ENCODE results near the gene OCA2.

DNA sequence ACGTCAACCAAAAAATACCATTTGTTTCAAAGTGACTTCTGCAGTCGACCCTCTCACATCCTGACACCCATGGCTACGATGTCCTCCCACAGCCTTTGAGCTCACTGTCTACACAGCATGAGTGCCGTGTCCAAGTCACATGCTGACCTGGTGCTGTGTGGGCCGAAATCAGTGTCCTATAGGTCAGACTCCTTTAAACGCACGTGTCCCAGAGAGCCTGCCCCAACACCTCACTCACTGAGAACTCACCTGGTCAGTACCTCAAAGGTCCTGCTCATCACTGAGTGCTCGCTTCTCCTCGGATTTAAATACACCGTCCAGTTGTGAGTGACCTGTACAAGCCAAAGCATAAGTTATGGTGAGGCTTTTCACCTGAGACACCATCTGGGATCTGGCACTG lies 83.3 kb downstream of the OCA2 start:
- TF ChIP-seq ELF4 (CRISPR knock-in tag; IDR thresholded peaks at IDR 0.05; ENCODE audit: borderline replicate concordance) (no peak), GABPB1 (CRISPR knock-in tag; IDR thresholded peaks at IDR 0.05) (no peak), ZNF607 (CRISPR knock-in tag; IDR thresholded peaks at IDR 0.05; ENCODE audit: borderline replicate concordance) (no peak), U2AF2 (IDR thresholded peaks at IDR 0.05; ENCODE audit: low read depth, low read length) (no peak), ZNF317 (CRISPR knock-in tag; IDR thresholded peaks at IDR 0.05) (no peak)
- TF ChIP-seq, protein P1, sequence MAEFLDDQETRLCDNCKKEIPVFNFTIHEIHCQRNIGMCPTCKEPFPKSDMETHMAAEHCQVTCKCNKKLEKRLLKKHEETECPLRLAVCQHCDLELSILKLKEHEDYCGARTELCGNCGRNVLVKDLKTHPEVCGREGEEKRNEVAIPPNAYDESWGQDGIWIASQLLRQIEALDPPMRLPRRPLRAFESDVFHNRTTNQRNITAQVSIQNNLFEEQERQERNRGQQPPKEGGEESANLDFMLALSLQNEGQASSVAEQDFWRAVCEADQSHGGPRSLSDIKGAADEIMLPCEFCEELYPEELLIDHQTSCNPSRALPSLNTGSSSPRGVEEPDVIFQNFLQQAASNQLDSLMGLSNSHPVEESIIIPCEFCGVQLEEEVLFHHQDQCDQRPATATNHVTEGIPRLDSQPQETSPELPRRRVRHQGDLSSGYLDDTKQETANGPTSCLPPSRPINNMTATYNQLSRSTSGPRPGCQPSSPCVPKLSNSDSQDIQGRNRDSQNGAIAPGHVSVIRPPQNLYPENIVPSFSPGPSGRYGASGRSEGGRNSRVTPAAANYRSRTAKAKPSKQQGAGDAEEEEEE (CRISPR knock-in tag; IDR thresholded peaks at IDR 0.05; ENCODE audit: borderline replicate concordance), result no peak

Data from HepG2 (cell line).